Endothelial cell of umbilical vein (primary cell): Measurements from ENCODE around the gene THEMIS. TPM values are rescaled to one million over a fixed set of nuclear protein-coding genes. Genes with fewer than 3 reads are reported as not detected.

Experiments used
- BruUV-seq: library from RNA; stranded (reverse); fragments of 400-500 nt; replicated peaks from 2 replicates; lab custom pipeline; 2021; lab: Mats Ljungman, UMichigan
- CTCF ChIA-PET: fragments of 300-600, 350-600 bp; sonication (Branson Sonifier 250); formaldehyde crosslinking; loops from one replicate; lab custom pipeline; 2021; ENCODE audit warnings: antibody characterized with exemption, inconsistent platforms; lab: Charles Lee
- POLR2A ChIA-PET: fragments of 300-600, 350-600 bp; sonication (Branson Sonifier 250); formaldehyde crosslinking; loops from one replicate; lab custom pipeline; 2021; ENCODE audit warnings: antibody characterized with exemption, inconsistent platforms; lab: Charles Lee
- DNase-seq: peaks from one replicate; pipeline ENCODE4 v3.0.0-alpha.2; 2011; ENCODE audit warnings: low read depth, low spot score
- FAIRE-seq: peaks from 2 replicates; lab custom pipeline; 2011; peaks lifted over from hg19 to GRCh38; lab: Jason Lieb, UNC
- H2AFZ ChIP-seq: 2 replicates; pipeline ENCODE4 v1.6.0; 2012; ENCODE audit warnings: low read depth, low read length, control low read depth, inconsistent platforms
- H3K27ac ChIP-seq: 2 replicates; pipeline ENCODE4 v1.5.1; 2011; ENCODE audit warnings: low read depth, mild to moderate bottlenecking, control low read depth, low read length, moderate library complexity; ENCODE audit not compliant: insufficient read depth
- H3K27me3 ChIP-seq, 2 experiments: 2 replicates each; pipeline versions ENCODE4 v1.6.0 to v1.6.1; 2011; ENCODE audit warnings: low read length in 2 of 2, mixed read lengths in 1 of 2; ENCODE audit not compliant: control insufficient read depth in 2 of 2, insufficient read depth in 2 of 2
- H3K36me3 ChIP-seq, 2 experiments: 2 replicates in 1 of 2; 3 replicates in 1 of 2; pipeline ENCODE4 v1.5.1; 2011; ENCODE audit warnings: low read length in 2 of 2, mild to moderate bottlenecking in 1 of 2, moderate library complexity in 1 of 2; ENCODE audit not compliant: control insufficient read depth in 2 of 2, insufficient read depth in 2 of 2; ENCODE audit errors: extremely low read depth in 1 of 2
- H3K4me1 ChIP-seq: 3 replicates; pipeline ENCODE4 v1.5.1; 2011; ENCODE audit warnings: mild to moderate bottlenecking, low read length; ENCODE audit not compliant: control insufficient read depth, insufficient read depth; ENCODE audit errors: extremely low read depth
- H3K4me2 ChIP-seq: 2 replicates; pipeline ENCODE4 v1.6.1; 2011; ENCODE audit warnings: low read length, control low read depth, mixed read lengths; ENCODE audit not compliant: insufficient read depth
- H3K4me3 ChIP-seq, 3 experiments: fragments of 200-600 bp in 1 of 3; sonication (generic), shearing (Covaris generic) in 1 of 3; replicated peaks in 1 of 3; 2 replicates each; pipeline ENCODE4 v1.5.1; 2011 to 2016; ENCODE audit warnings: control low read depth in 3 of 3, low read length in 3 of 3, mild to moderate bottlenecking in 2 of 3, inconsistent platforms in 1 of 3, low read depth in 1 of 3, moderate library complexity in 1 of 3; ENCODE audit not compliant: insufficient read depth in 1 of 3
- H3K79me2 ChIP-seq: 2 replicates; pipeline ENCODE4 v1.6.0; 2012; ENCODE audit warnings: low read length, inconsistent platforms; ENCODE audit not compliant: control insufficient read depth, insufficient read depth
- H3K9ac ChIP-seq: replicated peaks from 2 replicates; pipeline ENCODE3; 2011; ENCODE audit warnings: low read length, control low read depth; ENCODE audit not compliant: insufficient read depth; ENCODE audit errors: extremely low read depth
- H3K9me1 ChIP-seq: replicated peaks from 3 replicates; pipeline ENCODE4 v1.6.0; 2011; ENCODE audit warnings: mild to moderate bottlenecking, low read length; ENCODE audit not compliant: control insufficient read depth, insufficient read depth; ENCODE audit errors: extremely low read depth
- H3K9me3 ChIP-seq: replicated peaks from 2 replicates; pipeline ENCODE4 v1.5.1; 2012; ENCODE audit warnings: low read length, inconsistent platforms; ENCODE audit not compliant: control insufficient read depth, insufficient read depth
- H4K20me1 ChIP-seq: replicated peaks from 2 replicates; pipeline ENCODE3; 2011; ENCODE audit warnings: mild to moderate bottlenecking, low read length; ENCODE audit not compliant: control insufficient read depth, insufficient read depth; ENCODE audit errors: extremely low read depth
- CTCF ChIP-seq, 2 donors: IDR thresholded peaks; 1 replicate in 1 of 2; 2 replicates in 1 of 2; pipeline ENCODE4 v1.5.1; 2011; ENCODE audit warnings: low read length in 2 of 2, mild to moderate bottlenecking in 2 of 2, moderate library complexity in 2 of 2, control low read depth in 1 of 2, inconsistent platforms in 1 of 2, low read depth in 1 of 2; ENCODE audit not compliant: insufficient read depth in 1 of 2; ENCODE audit errors: extremely low read depth in 1 of 2
- EZH2 ChIP-seq: IDR thresholded peaks from 2 replicates; pipeline ENCODE4 v1.6.1; 2012; ENCODE audit warnings: borderline replicate concordance, low read depth, mild to moderate bottlenecking, moderate library complexity, low read length, inconsistent platforms; ENCODE audit not compliant: severe bottlenecking
- FOS ChIP-seq: IDR thresholded peaks from 2 replicates; pipeline ENCODE4 v1.6.1; 2011; ENCODE audit warnings: mild to moderate bottlenecking, low read length, moderate library complexity, borderline replicate concordance; ENCODE audit not compliant: insufficient read depth
- GATA2 ChIP-seq: IDR thresholded peaks from 2 replicates; pipeline ENCODE4 v1.7.0; 2011; ENCODE audit warnings: low read depth, mild to moderate bottlenecking, moderate library complexity, mixed read lengths, low read length; ENCODE audit not compliant: insufficient read length, insufficient read depth
- JUN ChIP-seq: IDR thresholded peaks from 2 replicates; pipeline ENCODE4 v1.6.1; 2011; ENCODE audit warnings: borderline replicate concordance, low read depth; ENCODE audit not compliant: insufficient read length, insufficient read depth
- MAX ChIP-seq: IDR thresholded peaks from 2 replicates; pipeline ENCODE4 v1.6.1; 2011; ENCODE audit not compliant: insufficient read depth, insufficient read length
- MYC ChIP-seq: IDR thresholded peaks from one replicate; pipeline ENCODE4 v1.6.1; 2011; ENCODE audit warnings: mild to moderate bottlenecking, low read depth, low read length
- POLR2A ChIP-seq: IDR thresholded peaks from 2 replicates; pipeline ENCODE4 v1.6.1; 2012; ENCODE audit warnings: low read depth, mild to moderate bottlenecking, control low read depth, low read length
- POLR2AphosphoS5 ChIP-seq: IDR thresholded peaks from 2 replicates; pipeline ENCODE4 v1.6.1; 2012; ENCODE audit warnings: low read depth, mild to moderate bottlenecking, control low read depth, low read length, moderate library complexity; ENCODE audit not compliant: insufficient read depth
- dilution Hi-C: fragments of 300-500 bp; cut with MboI; formaldehyde crosslinking; loops from one replicate; pipeline ENCODE4 v1.15.0; 2019; ENCODE audit warnings: low sequenced_read_pairs; ENCODE audit not compliant: extremely low pct_ligation_motif_present
- intact Hi-C: fragments of 100-400 bp; cut with micrococcal nuclease; formaldehyde crosslinking; loops from one replicate; pipeline ENCODE4 v1.10.0; 2022
- polyA plus RNA-seq, 4 experiments: library from polyadenylated mRNA; depleted of rRNA in 3 of 4; stranded (reverse) in 3 of 4; unstranded in 1 of 4; fragments of >200 nt; gene quantifications; 2 replicates each; pipeline versions ENCODE4 v1.2.1 to v1.2.3, GENCODE V29; 2011 to 2012; ENCODE audit warnings: missing spikeins in 1 of 4
- small RNA-seq: library from RNA; depleted of rRNA; stranded (forward); fragments of <200 nt; gene quantifications from one replicate; pipeline ENCODE3, GENCODE V24; 2012; ENCODE audit warnings: low replicate concordance, low read depth; ENCODE audit not compliant: insufficient read depth, insufficient read length
- total RNA-seq: library from RNA; stranded (reverse); gene quantifications from 2 replicates; pipeline ENCODE4 v1.2.3, GENCODE V29; 2021

The THEMIS gene
- total and polyA plus RNA-seq, 2 donors (not counting 3 experiments of a cell fraction or from before 2014, with no cell fraction given) = not detected

GRCh38 chr6:127684501-127684900 lies 216.4 kb downstream of the THEMIS start:
- no peak overlapping the region for H3K4me3 ChIP-seq
- POLR2A ChIA-PET = no interaction called here
- H3K79me2 ChIP-seq = no peaks in the 10 kb centered on the region
- FAIRE-seq (no peak), DNase-seq (no peak)
- H3K9ac ChIP-seq = no peak overlapping the region
- no peaks in the 10 kb centered on the region for H3K9me3 ChIP-seq
- no peak overlapping the region for H2AFZ ChIP-seq
- H3K27ac ChIP-seq = no peak overlapping the region
- no peaks in the 10 kb centered on the region for H3K4me1 ChIP-seq
- dilution Hi-C loops = no loop called here
- no TSS peak for BruUV-seq
- TF ChIP-seq MYC = no peak
- no peak for TF ChIP-seq JUN
- TF ChIP-seq EZH2 = no peak
- TF ChIP-seq MAX = no peak
- no peak for TF ChIP-seq POLR2AphosphoS5
- no peak for TF ChIP-seq POLR2A
- TF ChIP-seq CTCF (IDR thresholded peaks at IDR 0.05; ENCODE audit: extremely low read depth in 1 of 2, insufficient read depth in 1 of 2, low read depth in 1 of 2, low read length in 2 of 2) = no peak
- TF ChIP-seq FOS = no peak
- no peak for TF ChIP-seq GATA2
- peaks cover 5% of the 10 kb centered on the region in 2 experiments for H3K27me3 ChIP-seq
- no peaks in the 10 kb centered on the region for H3K36me3 ChIP-seq
- H4K20me1 ChIP-seq = no peaks in the 10 kb centered on the region
- intact Hi-C loops = no loop called here
- CTCF ChIA-PET = no interaction called here
- H3K4me2 ChIP-seq = no peak overlapping the region
- no peaks in the 10 kb centered on the region for H3K9me1 ChIP-seq

Small RNA genes lying within 50 kb of the gene (small RNA-seq; reads per million reads assigned to genes)
- not detected for gene MRPS17P5
